ENCODE data around the gene LRRC28.

DNA sequence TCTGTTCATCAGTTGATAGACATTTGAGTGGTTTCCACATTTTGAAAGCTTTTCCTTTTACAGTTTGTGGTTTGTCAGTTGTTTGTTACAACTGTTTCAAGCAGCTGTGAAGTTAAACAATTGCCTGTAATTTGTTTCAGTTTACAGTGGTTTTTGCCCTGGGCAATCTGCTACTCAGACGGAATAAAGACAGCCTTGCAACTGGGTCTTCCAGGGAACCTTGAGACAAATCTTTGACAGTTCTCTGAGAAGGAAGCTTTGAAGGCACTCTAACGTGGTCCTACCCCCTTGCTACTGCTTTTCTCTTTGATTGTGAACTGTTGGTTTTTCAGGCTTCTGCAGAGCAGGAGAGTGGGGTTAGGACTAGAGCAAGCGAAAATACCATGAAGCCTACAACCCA lies 28.0 kb downstream of the LRRC28 start:
- TF ChIP-seq POLR2AphosphoS5 (IDR thresholded peaks at IDR 0.05; ENCODE audit: low read depth, low read length) (no peak), POLR2A (IDR thresholded peaks at IDR 0.05; ENCODE audit: low read depth, low read length) (no peak), TAF1 (IDR thresholded peaks at IDR 0.05; ENCODE audit: low read depth, low read length) (no peak), SPI1 (IDR thresholded peaks at IDR 0.05; ENCODE audit: low read depth, low read length) (no peak)
